NCI-H2196 (cell line): Measurements from ENCODE around the gene SOX13.
"Not testable (repeated sequence)": the region's sequence is repeated elsewhere in the genome, so short reads cannot be mapped to it uniquely, and the experiment has no call there.

Experiments
- DNase-seq: peaks from one replicate; lab custom pipeline; 2025; ENCODE audit not compliant: unreplicated experiment; lab: John Stamatoyannopoulos, UW

The SOX13 gene

DNA sequence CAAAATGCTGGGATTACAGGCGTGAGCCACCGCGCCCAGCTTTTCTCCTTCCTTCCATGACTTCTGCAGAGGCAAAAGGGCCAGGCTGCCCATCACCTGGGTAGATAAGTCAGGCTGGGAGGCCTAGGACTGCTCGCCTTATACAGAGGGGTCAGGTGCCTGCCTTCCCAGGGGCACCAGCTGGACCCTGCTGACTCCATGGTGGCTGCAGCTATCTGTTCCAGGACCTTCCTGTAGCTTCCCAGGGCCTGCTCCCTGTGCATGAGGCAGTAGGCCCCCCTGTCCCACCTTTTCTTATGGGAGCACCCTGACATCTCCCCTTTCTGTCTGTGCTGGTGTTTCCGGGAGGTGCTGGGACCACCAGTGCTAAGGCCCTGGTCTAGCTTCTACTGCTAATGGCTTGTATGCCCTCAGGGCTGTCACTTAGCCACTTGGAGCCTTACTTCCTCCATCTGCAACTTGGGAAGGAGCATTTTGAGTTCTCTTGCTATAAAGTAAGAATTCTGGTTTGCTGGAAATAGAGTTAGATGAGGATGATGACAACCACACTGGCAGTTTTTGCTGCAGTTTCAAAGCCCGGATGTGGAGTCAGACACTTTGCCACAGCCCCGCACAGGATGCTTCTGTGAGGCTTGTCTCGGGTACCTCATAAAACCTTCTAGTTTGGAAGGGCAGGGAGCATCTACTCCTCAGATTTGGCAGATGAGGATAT, 14.4 kb downstream of the SOX13 start:
- no peak for DNase-seq

DNA sequence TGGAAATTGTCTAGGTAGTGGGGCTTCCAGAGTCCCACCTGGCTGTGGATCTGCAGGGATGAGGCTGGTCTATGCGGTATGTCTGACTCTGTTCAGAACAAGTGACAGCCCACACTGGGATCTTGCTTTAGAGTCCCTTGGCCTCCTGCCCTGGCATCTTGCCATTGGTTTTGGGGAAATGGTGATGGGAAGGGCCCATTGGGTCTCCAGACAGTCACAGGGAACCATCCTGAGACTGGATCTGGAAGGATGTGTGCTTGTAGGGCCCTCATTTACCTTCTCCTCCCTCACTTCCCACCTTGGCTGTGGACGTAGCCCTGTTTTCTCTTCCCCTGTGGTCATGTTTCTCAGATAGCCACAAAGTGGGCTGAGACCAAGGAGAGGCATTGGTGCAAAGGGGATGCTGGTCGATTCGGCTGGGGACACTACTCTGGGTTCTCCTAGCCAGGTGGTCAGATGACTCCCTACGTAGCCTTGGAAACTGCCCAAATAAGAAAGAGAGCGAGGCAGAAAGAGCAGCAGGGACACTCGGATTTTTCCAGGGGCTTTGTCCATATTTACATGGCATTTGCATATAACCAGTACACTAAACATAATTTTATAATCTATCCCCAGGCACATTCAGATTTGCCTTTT, 15.1 kb downstream of the SOX13 start:
- no peak for DNase-seq

DNA sequence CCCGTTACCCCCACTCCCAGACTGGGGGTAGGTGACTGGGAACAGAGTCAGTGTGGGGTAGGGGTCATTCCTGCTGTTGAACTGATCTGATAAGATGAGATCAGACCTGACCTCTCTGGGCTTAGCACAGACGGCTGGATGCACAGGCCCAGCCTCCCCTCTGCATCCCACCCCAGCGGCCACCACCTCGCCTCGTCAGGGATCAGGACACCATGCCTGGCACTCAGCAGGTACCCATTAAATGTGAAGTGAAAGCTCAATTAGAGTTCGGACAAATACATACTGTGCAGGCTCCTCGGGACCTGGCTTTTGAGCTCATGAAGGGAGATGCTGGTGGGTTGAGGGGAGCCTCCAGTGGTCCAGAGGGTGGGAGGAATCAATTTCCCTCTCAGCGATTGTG, 15.7 kb downstream of the SOX13 start:
- DNase-seq, result no peak

DNA sequence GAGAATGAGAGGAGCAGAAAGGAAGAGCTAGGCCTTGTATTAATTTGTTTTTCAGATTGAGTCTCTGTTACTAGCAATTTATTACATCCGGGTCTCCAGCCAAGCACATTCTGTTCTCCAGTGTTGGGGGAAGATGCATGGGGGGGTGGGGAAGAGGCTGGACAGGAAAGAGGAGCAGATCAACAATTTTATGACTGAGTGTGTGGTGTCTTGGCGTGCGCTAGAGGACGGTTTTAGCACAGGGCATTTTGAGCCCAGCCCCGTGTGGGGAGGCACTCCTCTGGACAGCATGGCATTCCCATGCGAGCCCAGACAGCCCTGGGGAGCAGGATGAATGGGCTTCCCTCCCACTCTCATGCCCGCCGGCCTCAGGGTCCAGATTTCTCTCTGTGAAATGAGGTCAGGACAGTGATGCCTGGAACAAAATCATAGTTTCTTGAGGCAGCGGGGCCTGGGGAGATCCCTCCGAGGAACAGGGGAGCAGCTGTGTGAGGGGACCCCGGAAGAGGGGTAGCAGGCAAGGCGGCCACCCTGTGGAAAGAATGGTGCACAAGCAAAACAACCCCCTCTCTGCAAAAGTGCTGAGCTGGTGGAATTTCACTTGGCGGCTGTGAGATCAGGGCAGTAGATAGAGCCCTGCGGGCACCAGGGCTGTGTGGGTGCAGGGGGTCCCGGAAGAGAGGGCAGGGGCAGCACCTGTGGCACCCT, 16.3 kb downstream of the SOX13 start:
- DNase-seq, result no peak

DNA sequence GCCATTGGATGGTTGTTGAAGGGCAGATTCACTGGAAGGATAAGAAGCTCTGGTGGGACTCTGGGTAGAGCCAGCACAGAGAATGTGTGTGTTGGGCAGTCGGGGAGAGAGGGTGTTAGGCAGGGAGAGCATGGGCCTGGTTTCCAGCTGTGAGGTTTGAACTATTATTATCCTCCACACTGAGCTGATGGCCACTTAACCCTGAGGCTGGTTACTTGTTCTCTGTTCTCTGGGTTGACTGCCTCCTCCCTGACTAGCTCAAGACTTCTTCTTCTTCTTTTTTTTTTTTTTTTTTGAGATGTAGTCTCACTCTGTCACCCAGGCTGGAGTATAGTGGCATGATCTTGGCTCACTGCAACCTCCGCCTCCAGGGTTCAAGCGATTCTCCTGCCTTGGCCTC, 17.2 kb downstream of the SOX13 start:
- not testable (repeated sequence) for DNase-seq

DNA sequence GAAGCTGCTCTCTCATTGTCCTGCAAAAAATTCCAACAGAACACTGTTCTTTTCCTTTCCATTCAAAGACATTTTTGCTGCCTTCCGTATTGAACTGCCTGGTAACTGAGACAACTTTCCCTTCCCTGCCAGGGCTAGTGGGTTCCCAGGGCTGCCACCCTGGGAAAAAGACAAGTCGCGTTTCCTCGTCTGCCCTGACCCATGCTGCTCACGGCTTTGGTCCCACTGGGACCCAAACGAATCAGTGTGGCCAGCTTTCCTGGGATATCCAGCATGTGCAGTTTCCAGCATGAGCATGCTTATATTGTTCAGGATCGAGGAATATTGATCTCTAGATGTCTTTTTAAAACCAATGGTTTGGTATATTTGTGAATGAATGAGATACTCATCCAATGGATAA, 18.2 kb downstream of the SOX13 start:
- no peak for DNase-seq

DNA sequence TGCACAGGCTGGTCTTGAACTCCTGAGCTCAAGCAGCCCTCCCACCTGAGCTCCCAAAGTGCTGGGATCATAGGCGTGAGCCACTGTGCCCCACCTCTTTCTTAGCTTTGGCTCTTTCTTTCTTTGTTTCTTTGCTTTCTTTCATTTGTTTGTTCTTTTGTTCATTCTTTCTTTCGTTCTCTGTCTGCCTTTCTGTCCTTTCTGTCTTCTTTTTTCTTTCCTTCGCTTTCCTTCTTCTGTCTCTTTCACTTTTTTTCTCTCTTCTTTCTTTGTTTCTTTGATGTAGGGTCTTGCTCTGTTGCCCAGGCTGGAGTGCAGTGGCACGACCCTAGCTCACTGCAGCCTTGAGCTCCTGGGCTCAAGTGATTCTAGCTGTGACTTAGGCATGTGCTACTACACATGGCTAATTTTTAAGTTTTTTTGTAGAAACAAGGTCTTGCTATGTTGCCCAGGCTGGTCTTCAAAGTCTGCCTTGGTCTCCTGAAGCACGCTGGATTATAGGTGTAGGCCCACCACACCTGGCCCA, 18.9 kb downstream of the SOX13 start:
- DNase-seq, result no peak

DNA sequence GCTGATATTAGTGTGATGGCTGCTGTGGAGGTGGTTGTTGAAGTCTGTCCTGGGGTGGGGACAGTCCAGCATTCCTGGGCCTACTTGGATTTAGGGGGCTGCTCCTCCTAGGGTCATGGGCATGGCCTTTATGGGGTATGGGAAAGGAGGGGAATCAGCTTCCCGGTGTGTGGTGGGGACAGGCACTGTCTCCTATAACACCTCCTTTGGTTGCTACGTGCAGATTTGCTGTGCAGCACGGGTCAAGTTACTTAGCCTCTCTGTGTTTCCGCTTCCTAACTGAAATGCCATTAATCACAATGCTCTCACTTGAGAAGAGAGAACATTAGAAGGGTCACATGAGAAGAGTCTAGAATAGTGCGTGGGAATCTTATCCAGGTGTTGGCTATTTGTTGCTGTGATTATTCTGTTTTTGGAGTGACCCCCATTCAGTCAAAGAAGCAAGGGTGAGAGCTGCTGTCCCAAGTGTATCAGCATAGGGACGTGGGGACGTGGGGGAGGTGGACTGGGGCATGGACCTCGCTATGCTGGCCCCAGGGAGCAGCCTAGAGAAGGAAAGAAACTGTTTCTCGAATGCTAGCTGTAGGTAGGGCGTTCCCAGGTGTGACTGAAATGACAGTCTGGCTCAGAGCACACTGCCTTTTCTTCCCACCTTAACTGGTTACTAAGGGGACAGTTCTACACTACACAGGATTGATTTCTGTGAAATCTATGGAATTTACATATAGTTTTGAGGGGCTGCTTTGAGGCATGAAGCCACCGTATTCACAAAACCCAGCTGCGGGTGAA, 19.9 kb downstream of the SOX13 start:
- DNase-seq, result no peak

DNA sequence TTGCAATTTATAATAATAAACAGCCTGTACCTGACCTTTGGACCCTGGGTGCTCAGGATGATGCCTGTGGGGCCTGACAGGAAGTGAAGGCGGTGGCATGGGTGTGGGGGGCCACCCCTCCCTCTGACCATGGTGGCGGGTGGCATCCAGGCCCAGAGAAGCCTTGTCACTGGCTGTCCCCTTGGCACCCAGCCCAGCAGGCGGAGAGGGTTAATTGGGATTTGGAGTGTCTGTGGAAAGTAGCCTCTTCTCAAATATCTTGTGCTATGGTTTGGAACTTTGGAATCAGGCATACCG, 20.5 kb downstream of the SOX13 start:
- DNase-seq, result no peak

DNA sequence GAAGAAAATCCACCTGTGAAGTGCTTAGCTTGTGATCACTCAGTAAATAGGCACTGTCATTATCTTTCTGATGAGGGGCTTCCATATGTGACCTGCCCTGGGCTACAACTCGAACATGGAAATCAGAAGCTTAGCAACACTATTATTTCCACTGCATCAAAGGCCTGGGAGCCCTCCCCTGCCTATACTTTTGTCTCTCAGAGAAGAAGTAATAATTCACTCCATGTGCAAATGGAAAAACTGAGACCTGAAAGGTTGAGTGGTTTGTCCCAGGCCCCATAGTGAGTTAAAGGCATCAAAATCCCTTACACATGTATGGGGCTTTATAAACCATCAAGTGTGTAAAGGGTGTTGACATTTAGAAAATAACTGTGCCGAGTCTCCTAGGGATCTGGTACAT, 20.9 kb downstream of the SOX13 start:
- no peak for DNase-seq

DNA sequence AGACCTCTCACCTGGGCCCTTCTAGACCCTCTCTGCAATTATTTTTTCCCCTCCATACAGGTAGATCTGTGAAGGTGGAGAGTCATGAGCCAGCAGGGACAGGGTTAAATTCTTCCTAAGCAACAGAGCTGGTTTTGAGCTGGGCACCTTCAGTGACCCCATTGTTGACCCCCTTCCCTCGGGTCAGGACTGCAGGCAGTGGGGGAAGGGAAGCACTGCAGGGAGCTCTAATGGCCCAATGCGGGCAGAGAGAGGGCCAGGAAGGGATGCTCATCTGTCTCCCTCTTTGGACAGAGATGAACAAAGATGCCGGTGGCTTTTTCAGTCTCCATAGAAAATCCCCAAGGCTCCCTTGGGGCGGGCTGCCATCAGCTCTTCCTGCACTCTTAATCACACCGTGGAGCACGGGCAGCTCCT, 21.4 kb downstream of the SOX13 start:
- DNase-seq, result no peak

DNA sequence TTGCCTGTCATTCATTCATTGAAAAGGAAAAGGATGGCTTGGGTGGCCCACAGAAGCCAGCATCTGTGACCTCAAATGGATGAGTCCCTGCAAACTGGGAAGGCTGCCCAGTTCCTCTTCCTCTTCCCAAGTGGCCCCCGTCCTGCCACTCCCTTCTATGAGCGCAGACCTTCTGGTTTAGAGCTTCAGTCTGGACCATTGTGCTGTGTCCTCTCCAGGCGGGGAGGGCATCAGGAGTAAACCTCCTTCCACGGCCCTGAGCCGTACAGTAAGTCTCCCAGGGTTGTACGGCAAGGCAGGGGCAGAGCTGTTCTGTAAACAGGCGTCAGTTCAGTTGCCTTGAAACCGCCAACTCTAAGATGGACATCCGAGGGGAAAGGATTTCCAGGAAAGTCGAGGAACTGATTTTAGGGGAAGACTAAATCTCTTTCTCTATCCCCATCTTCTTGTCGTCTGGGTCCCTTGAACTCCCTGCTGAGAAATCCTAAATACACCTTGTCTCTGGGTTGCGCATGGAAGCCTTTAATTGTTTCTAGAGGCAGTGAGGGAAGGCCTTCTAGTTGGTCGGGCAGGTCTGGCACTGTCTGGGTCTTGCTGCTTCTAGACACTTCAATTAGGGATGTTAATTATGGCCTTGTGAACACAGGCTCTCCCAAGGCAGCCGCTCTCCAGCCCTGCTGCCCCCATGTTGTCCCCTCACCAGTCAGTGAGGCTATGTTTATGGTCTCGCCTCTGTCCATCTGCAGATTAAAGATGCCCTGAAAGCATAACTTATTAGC, 22.1 kb downstream of the SOX13 start:
- no peak for DNase-seq

DNA sequence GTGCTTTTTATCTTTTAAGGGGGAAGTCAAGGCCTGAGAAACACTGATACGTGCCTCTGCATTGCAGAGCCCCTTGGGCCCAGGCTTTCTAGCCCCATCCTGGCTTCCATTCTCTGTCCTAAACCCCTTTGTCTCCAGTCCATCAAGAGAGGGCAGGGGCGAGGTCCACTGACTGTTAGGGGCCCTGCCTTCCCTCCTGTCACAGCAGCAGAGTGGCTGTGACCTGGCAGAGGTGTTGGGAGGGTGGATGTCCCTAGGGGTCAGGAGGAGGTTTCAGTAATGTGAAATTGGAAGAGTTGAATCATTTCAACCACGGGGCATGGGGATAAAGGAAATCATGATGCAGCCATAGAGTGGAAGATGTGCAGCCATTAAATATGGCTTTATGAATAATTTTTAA, 24.0 kb downstream of the SOX13 start:
- DNase-seq, result no peak

DNA sequence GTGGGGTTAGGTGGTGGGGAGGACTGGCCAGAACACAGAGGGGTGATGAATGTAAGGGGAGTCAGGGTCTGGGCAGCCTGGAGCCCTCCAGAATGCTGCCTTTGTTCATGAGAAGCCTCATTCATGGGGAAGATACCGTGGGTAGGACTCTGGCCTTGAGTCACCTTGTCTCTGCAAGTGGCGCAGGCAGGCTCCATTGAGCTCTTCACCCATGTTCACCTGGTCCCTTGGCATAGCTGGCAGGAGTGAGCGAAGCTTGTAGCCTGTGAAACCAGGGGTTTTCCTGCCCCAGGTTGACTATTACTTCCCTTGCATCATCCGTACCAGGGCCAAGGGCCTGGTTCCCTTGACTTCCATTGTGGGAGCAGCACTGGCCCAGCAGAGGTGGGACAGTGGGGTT, 25.8 kb downstream of the SOX13 start:
- DNase-seq, result no peak

DNA sequence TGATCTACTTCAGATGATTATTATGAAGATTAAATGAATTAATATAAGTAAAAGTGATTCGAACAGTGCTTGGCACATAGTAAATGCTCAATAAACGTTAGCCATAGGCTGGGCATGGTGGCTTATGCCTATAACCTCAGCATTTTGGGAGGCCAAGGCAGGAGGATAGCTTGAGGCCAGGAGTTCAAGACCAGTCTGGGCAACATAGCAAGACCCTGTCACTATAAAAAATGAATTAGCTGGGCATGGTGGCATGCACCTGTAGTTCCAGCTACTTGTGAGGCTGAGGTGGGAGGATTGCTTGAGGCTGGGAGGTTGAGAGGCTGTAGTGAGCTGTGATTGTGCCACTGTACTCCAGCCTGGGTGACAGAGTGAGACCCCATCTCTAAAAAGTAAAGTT, 26.8 kb downstream of the SOX13 start:
- not testable (repeated sequence) for DNase-seq

DNA sequence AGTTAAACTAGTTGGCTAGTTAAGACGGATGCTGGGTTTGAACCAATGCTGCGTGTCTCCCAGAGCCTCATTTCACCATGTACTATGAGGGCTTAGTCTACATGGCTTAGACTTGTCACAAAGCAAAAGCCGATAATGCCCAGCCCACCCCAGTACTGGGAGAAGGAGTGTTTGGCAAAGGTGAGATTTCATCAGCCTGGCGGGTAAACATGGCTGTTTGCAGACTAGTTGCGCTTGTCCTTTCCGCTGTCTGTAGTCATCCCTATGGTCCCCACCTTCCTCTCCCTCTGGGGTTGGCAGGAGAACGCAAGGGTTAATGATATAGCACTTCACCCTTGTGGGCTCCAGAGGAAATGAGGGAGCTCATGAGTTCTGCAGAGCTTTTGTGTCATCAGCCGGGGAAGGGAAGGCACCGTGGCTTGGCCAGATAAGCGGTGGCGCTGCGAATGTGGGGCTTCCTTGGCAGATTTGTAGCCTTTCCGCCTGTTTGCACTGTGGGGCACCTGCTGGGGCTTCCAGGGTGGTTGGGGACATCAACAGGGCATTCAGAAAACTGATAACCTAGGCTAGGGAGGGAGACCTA, 29.2 kb downstream of the SOX13 start:
- no peak for DNase-seq

DNA sequence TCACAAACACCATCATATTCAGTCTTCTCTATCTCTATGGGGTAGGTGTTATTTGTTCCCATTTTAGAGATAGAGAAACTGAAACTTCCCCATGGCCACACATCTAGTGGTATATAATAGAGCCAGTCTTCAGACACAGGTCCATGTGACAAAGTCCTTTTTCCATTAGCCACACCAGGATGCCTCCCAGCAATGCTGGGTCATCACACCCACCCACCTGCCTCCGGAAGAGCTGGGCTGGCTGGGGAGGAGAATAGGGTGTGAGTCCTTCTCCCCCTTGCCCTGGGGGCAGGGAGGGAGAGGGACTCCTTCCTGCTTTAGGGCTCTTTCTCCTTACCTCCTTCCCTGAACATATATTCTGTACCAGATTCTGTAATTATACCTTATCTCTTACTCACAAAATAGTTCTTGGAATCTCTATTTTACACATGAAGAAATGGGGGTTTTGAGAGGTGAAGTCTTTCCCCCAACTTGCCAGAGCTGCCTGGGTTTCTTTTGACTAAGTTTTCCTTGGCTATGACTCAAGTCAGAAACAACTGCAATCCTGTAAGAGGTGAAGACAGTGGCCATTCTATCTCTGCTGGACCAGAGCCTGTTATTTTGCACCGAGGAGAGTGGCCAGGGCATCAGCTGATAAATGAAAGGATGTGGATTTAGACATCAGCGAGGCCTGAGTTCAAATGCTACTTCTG, 30.0 kb downstream of the SOX13 start:
- DNase-seq, result no peak

DNA sequence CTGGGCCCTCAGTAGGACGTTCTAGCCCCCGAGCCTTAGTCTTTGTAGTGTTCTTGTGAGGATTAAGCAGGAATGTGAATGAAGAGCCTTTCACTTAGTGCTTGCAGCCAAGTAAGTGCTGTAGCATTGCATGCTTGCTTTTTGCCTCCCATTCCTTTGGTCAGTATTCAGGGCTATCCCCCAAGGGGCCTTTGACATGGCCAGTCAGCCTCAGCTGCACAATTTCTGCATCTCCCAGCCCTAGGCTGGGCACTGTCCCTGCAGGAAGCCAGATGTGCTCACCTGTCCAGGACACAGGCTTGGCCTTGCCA, 30.5 kb downstream of the SOX13 start:
- DNase-seq, result no peak

DNA sequence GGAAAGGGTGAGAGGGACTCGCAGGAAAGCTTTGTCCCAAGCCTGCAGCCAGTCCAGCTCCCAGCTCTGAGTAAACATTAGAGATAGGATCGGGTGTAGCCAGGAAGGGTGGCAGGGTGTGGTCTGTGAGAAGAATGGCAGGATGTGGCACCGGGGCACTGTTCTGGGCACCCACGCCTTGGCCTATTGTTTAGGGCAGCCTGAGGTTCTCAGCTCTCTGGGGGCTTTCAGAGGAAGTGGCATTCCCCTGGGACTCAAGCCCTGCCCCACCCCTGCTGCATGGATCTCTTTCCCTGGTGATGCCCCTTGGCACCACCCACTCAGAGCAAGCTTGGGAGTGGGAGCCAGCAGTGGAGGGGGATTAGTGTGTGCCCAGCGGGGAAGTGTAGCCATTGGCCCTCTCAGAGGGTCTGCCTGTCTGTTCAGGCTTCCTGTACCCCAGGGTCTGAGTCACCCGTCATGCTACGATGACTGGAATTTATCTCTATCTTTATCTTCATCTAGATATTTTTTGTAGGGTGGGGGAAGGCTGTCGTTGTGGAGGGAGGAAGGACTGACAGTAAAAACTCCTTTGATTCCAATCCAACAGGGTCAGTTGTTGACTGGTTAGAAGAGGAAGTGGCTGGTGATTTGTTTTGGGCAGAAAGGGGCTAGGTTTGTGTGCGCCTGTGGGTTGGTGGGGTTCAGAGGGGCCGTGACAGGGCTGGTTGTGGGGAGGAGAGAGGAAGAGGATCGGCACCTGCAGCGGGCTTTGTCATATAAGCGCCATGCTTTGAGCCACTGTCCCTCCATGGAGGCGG, 31.6 kb downstream of the SOX13 start:
- peak; percentile 35 for DNase-seq
